ENCODE data around the gene INPP5B.
"Not testable (repeated sequence)": the region's sequence is repeated elsewhere in the genome, so short reads cannot be mapped to it uniquely, and the experiment has no call there.

The INPP5B gene

GRCh38 chr1:37946703-37947360, at the start of gene INPP5B:
INPP5B (minus strand) TSS chr1:37947053; CDS start chr1:37946308, 745 bp downstream.
- DNase-seq, result peak; percentile 91

DNA sequence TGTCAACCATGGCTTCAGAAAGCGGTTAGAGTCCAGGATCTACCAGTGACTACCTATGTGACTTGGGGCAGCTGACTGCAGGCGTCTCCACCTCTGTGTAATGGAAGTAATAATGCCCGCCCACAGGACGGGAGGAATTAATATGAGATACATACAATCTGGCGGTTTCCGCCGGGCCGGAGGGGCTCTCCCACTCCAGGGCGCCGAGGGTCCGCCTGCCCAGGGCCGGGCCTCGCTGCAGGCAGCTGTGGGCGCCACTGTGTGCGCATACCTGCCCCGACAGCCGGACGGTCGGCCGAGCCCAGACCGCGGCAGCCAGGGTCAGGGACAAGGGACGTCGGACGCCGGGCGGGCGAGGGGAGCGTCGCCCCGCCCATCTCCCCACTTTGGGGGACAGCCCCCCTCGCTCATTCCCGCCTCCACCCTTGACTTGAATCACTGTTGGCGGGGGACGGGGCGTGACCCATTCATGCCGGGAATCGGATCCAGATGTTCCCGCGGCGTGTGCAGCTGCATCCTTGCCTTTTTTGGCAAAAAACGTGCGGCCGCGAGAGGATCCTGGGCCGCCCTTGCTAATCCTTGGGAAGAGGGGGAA, 49.0 kb upstream of the INPP5B start:
- DNase-seq, result peak; percentile 98

GRCh38 chr1:37994886-37995566, 48.2 kb upstream of the INPP5B start:
- no peak for DNase-seq

GRCh38 chr1:37989361-37989930, 42.6 kb upstream of the INPP5B start:
- no peak for DNase-seq

DNA sequence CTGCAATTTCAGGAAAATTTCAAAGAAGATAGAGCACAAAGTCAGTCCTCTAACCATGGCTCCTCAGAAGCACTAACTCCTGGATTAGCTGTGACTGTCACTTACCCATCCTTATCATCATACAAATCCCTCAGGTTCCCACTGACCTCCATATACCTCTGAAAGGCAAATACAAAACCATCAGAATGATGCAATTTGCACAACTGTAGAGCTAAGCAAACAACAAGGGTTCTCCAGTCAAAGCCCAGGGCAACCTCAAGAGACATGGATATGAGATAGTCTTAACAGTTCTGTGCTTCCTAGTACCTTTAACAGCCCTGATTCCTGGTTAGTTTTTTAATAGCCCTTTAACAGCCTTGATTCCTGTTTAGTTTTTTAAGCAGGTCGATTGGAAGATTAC, 40.8 kb upstream of the INPP5B start:
- no peak for DNase-seq

DNA sequence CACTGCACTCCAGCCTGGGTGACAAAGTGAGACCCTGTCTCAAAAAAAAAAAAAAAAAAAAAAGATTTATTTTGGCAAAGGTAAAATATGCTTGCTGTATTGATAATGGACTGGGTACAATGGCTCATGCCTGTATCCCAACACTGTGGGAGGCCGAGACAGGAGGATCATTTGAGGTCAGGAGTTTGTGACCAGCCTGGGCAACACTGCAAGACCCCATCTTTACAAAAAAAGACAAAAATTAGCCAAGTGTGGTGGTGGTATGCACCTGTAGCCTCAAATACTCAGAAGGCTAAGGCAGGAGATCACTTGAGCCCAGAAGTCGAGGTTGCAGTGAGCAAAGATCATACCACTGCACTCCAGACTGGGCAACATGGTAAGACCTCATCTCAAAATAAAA, 36.7 kb upstream of the INPP5B start:
- no peak for DNase-seq

GRCh38 chr1:37978541-37978940, 31.7 kb upstream of the INPP5B start:
- DNase-seq, result no peak

- peak; percentile 50 for DNase-seq
Measured at GRCh38 chr1:37975083-37975482, 28.2 kb upstream of the INPP5B start.

DNA sequence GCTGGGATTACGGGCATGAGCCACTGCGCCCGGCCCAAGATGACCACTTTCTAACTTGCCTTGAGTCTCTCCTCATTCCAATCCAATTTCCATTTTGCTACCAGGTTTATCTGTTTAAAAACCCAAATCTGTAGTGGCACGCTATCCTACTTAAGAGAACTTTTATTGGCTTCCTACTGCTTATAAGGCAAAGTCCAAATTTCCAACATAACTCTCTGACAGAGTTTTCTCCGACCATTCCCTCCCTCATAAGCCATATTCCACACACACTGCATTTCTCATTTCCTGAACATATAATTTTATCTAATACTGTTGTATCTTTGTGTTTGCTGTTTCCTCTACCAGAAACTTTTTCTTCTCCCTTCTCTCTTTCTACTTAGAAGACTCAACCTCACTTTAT, 27.7 kb upstream of the INPP5B start:
- DNase-seq, result no peak

DNA sequence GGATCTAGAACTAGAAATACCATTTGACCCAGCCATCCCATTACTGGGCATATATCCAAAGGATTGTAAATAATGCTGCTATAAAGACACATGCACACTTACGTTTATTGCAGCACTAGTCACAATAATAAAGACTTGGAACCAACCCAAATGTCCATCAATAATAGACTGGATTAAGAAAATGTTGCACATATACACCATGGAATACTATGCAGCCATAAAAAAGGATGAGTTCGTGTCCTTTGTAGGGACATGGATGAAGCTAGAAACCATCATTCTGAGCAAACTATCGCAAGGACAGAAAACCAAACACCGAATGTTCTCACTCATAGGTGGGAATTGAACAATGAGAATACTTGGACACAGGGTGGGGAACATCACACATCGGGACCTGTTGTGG, 26.8 kb upstream of the INPP5B start:
- DNase-seq, result not testable (repeated sequence)

DNA sequence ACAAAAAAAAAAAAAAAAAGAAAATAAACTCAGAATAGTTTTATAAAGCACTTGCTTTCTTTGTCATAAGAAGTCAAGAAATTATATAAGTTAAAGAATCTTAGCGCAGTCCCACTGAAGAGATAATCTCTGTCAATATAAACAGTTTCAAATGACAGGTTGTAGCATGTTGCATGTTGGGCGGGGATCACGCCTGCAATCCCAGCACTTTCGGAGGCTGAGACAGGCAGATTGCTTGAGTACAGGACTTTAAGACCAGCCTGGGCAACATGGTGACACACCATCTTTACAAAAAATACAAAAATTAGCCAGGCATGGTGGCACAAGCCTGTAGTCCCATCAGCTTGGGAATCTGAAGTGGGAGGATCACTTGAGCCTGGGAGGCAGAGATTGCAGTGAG, 18.4 kb upstream of the INPP5B start:
- no peak for DNase-seq

GRCh38 chr1:37964106-37964505, 17.3 kb upstream of the INPP5B start:
- DNase-seq, result not testable (repeated sequence)

DNA sequence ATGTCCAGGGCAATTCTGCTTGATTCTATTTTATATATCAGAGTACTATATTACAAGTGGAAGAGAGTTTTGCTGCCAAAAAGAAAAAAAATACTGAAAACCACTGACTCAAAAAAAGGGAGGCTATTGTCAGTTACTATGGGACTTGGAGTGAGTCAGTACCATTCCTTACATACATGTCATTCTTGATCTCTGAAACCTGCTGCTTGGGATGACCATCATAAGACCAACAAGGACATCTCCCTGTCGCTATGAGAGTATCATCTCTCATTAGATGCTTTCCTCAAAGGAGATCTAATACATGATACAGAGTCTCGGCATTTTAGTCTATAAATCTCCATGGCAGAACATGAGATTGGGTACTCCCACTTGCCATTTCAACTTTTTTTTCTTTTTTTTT, 11.8 kb upstream of the INPP5B start:
- DNase-seq, result peak; percentile 94

GRCh38 chr1:37955685-37956084, 8.8 kb upstream of the INPP5B start:
- no peak for DNase-seq

GRCh38 chr1:37954316-37954971, 7.6 kb upstream of the INPP5B start:
- DNase-seq, result no peak

GRCh38 chr1:37952738-37953137, 5.9 kb upstream of the INPP5B start:
- no peak for DNase-seq

- DNase-seq, result no peak
Measured at GRCh38 chr1:37951783-37952624, 5.2 kb upstream of the INPP5B start.

- DNase-seq, result no peak
Measured at GRCh38 chr1:37951041-37951782, 4.4 kb upstream of the INPP5B start.

GRCh38 chr1:37949524-37950152, 2.8 kb upstream of the INPP5B start:
- DNase-seq, result no peak

GRCh38 chr1:37948841-37949240, 2.0 kb upstream of the INPP5B start:
- DNase-seq, result no peak

DNA sequence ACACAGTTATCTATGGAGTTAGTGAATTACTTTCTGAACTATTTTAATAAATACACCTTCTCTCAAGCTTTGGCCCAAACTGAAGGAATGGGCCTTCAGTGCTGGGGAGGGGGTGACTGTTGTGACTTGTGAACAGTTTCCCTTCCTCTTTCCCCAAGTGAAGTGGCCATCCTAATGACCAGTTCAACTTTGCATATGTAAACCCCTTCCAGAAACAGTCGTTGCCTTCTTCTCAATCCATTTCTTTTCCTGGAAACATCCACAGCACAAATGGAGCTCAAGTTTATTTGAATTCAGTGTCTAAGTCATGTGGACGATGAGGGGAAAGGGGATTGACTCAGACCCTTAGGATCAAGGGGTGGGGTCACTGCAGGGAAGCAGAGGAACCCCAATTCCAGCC, 1.3 kb upstream of the INPP5B start:
- no peak for DNase-seq
